ENCODE results near the gene DENND1A.

DENND1A gene

DNA sequence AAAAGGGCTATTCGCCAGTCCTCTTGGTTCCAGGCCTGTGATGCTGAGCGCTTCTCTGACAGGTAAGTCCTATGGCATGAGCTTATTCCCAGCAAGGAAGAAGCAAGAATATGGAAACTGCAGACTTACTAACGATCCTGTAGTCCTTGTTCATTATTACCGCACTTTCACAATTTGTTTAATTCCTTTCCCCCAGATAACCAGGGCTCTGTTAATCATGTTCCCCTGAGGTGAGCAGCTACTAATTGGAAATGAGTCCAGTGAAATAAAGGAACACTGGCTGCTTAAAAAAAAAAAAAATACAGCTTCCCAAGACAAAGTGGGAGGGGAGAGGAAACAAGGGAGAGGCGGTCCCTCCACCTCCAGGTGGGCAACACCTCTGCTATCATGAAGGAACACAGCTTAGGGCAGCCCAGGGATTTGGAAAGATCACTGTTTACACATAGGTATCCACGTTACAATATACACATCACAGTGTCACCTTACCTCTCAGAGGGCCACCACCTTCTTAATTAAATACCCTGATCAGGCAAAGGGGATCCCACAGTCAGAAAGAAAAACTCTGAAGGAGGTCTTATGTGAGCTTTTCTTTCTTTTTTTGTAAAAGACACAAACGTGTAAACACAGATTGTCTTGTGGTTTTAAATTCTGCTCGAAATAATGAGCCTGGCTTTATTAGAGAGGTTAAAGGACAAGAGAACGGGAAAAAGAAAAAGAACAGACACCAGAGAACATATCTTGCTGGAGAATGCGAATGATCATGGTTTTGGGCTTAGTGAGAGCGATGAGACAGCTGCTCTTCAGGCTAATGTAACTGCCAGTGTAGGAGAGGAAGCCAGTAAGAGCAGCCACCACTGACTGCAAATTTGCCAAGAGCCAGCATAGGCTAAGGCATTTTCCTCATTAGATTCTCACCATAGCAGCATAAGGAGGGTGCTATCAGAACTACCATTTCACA is 315.3 kb downstream of the DENND1A start:
- no peak overlapping the region for H3K9ac ChIP-seq (ENCODE audit: low read depth, low read length)
- H3K9me3 ChIP-seq (replicated peaks; ENCODE audit: low read length) = no peaks in the 10 kb centered on the region
- no peaks in the 10 kb centered on the region for H3K4me1 ChIP-seq (ENCODE audit: control insufficient read depth, insufficient read depth, low read length)
- no peaks in the 10 kb centered on the region for H3K27me3 ChIP-seq (ENCODE audit: control insufficient read depth, insufficient read depth, low read length)
- no peaks in the 10 kb centered on the region for H3K36me3 ChIP-seq (ENCODE audit: insufficient read depth, low read length)
- H3K4me3 ChIP-seq (ENCODE audit: low read length) = no peak overlapping the region
- H3K4me2 ChIP-seq (ENCODE audit: low read length) = no peak overlapping the region

- H3K4me1 ChIP-seq (ENCODE audit: control insufficient read depth, insufficient read depth, low read length) = no peaks in the 10 kb centered on the region
- no peak overlapping the region for H3K4me3 ChIP-seq (ENCODE audit: low read length)
- no peaks in the 10 kb centered on the region for H3K27me3 ChIP-seq (ENCODE audit: control insufficient read depth, insufficient read depth, low read length)
- no peak overlapping the region for H3K9ac ChIP-seq (ENCODE audit: low read depth, low read length)
- no peaks in the 10 kb centered on the region for H3K36me3 ChIP-seq (ENCODE audit: insufficient read depth, low read length)
- no peaks in the 10 kb centered on the region for H3K9me3 ChIP-seq (replicated peaks; ENCODE audit: low read length)
- no peak overlapping the region for H3K4me2 ChIP-seq (ENCODE audit: low read length)
Measured at GRCh38 chr9:123611226-123611625, 318.7 kb downstream of the DENND1A start.

DNA sequence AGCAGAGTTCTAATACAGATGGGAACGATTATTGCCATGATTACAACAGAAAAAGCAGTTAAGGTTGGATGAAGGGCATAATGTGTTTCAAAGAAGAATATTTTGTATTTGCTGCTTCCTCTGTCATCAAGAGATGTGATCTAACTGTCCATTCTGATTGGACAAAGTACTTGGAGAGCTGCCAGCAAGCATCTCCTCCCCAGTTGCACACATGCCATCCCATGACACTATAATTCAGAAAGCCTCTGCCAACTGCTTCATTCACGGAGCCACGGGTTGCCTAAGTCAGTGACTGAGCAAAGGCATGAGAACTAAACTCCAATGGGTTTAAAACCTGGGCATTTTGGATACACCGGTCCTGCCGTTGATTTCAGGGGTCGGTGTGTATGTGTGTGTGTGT is 320.1 kb downstream of the DENND1A start:
- H3K27me3 ChIP-seq (ENCODE audit: control insufficient read depth, insufficient read depth, low read length) = no peaks in the 10 kb centered on the region
- H3K9ac ChIP-seq (ENCODE audit: low read depth, low read length) = no peak overlapping the region
- no peaks in the 10 kb centered on the region for H3K36me3 ChIP-seq (ENCODE audit: insufficient read depth, low read length)
- H3K4me3 ChIP-seq (ENCODE audit: low read length) = no peak overlapping the region
- no peaks in the 10 kb centered on the region for H3K9me3 ChIP-seq (replicated peaks; ENCODE audit: low read length)
- H3K4me1 ChIP-seq (ENCODE audit: control insufficient read depth, insufficient read depth, low read length) = no peaks in the 10 kb centered on the region
- no peak overlapping the region for H3K4me2 ChIP-seq (ENCODE audit: low read length)

DNA sequence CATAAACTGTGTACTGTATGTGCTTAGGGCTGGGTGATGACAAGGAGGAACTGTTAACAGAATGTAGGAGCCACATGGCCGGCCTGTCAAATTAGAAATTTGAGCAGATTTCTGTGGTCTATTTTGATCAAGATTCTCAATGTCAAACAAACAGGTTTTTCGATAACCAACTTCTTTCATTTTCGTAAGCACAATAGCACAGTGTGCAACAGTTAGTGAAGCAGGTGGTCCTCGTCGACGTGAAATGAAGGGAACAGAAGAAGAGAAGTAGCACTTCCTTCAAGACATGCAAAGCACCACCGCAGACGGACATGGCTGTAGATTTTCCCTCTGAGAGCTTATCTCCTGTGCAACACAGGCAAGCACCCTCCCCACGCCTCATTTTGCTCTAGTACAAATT is 321.8 kb downstream of the DENND1A start:
- Histone ChIP-seq H3K4me1 (ENCODE audit: control insufficient read depth, insufficient read depth, low read length) (no peaks in the 10 kb centered on the region), H3K27me3 (ENCODE audit: control insufficient read depth, insufficient read depth, low read length) (no peaks in the 10 kb centered on the region), H3K9me3 (replicated peaks; ENCODE audit: low read length) (no peaks in the 10 kb centered on the region), H3K9ac (ENCODE audit: low read depth, low read length) (no peak overlapping the region), H3K36me3 (ENCODE audit: insufficient read depth, low read length) (no peaks in the 10 kb centered on the region), H3K4me2 (ENCODE audit: low read length) (no peak overlapping the region), H3K4me3 (ENCODE audit: low read length) (no peak overlapping the region)

GRCh38 chr9:123607479-123607878 is 322.4 kb downstream of the DENND1A start:
- H3K4me3 ChIP-seq (ENCODE audit: low read length) = no peak overlapping the region
- no peak overlapping the region for H3K9ac ChIP-seq (ENCODE audit: low read depth, low read length)
- H3K36me3 ChIP-seq (ENCODE audit: insufficient read depth, low read length) = no peaks in the 10 kb centered on the region
- no peaks in the 10 kb centered on the region for H3K9me3 ChIP-seq (replicated peaks; ENCODE audit: low read length)
- H3K27me3 ChIP-seq (ENCODE audit: control insufficient read depth, insufficient read depth, low read length) = no peaks in the 10 kb centered on the region
- no peak overlapping the region for H3K4me2 ChIP-seq (ENCODE audit: low read length)
- H3K4me1 ChIP-seq (ENCODE audit: control insufficient read depth, insufficient read depth, low read length) = no peaks in the 10 kb centered on the region

GRCh38 chr9:123606141-123606540 is 323.8 kb downstream of the DENND1A start:
- no peaks in the 10 kb centered on the region for H3K36me3 ChIP-seq (ENCODE audit: insufficient read depth, low read length)
- H3K4me3 ChIP-seq (ENCODE audit: low read length) = no peak overlapping the region
- H3K4me2 ChIP-seq (ENCODE audit: low read length) = no peak overlapping the region
- H3K27me3 ChIP-seq (ENCODE audit: control insufficient read depth, insufficient read depth, low read length) = no peaks in the 10 kb centered on the region
- no peak overlapping the region for H3K9ac ChIP-seq (ENCODE audit: low read depth, low read length)
- H3K4me1 ChIP-seq (ENCODE audit: control insufficient read depth, insufficient read depth, low read length) = no peaks in the 10 kb centered on the region
- H3K9me3 ChIP-seq (replicated peaks; ENCODE audit: low read length) = no peaks in the 10 kb centered on the region

DNA sequence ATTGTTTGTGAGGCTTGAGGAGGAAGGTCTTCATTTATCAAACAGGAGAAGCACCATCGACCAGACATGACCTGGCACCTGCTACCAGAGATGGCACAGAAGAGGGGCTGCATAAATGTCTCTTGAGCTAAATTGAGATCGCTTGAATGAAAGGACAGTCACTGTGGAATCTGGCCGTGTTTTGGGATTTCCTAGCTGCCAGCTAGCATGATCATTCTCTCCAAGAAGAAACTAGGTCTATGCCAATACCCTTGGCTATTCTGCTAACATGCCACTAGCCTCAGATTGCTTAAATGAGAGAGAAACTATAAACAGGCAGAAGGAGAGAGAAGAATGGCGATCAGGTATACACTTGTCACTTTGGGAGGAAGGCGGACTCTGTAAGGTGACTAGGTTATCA is 324.6 kb downstream of the DENND1A start:
- H3K9me3 ChIP-seq (replicated peaks; ENCODE audit: low read length) = no peaks in the 10 kb centered on the region
- no peaks in the 10 kb centered on the region for H3K4me1 ChIP-seq (ENCODE audit: control insufficient read depth, insufficient read depth, low read length)
- no peak overlapping the region for H3K4me2 ChIP-seq (ENCODE audit: low read length)
- no peak overlapping the region for H3K9ac ChIP-seq (ENCODE audit: low read depth, low read length)
- no peaks in the 10 kb centered on the region for H3K36me3 ChIP-seq (ENCODE audit: insufficient read depth, low read length)
- no peak overlapping the region for H3K4me3 ChIP-seq (ENCODE audit: low read length)
- H3K27me3 ChIP-seq (ENCODE audit: control insufficient read depth, insufficient read depth, low read length) = no peaks in the 10 kb centered on the region

- no peak overlapping the region for H3K9ac ChIP-seq (ENCODE audit: low read depth, low read length)
- no peaks in the 10 kb centered on the region for H3K27me3 ChIP-seq (ENCODE audit: control insufficient read depth, insufficient read depth, low read length)
- H3K4me1 ChIP-seq (ENCODE audit: control insufficient read depth, insufficient read depth, low read length) = no peaks in the 10 kb centered on the region
- no peak overlapping the region for H3K4me3 ChIP-seq (ENCODE audit: low read length)
- H3K4me2 ChIP-seq (ENCODE audit: low read length) = no peak overlapping the region
- H3K36me3 ChIP-seq (ENCODE audit: insufficient read depth, low read length) = no peaks in the 10 kb centered on the region
- H3K9me3 ChIP-seq (replicated peaks; ENCODE audit: low read length) = no peaks in the 10 kb centered on the region
Measured at GRCh38 chr9:123604861-123605260, 325.1 kb downstream of the DENND1A start.

DNA sequence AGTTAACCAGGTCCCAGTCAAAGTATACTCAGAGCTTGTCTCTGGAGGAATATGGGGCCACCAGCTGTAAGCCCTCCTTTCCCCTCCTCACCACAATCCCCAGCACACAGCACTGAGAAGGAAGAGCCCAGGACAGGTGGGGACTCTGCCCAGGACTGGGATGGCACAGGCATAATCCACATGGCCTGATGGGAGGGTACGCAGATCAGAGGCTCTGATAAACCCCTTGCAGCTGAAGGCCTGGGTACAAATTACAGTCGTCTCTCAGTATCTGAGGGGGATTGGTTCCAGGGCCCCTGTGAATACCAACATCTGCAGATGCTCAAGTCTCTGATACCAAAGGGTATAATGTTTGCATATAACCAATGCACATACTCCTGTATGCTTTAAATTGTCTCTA is 328.1 kb downstream of the DENND1A start:
- H3K9me3 ChIP-seq (replicated peaks; ENCODE audit: low read length) = no peaks in the 10 kb centered on the region
- no peak overlapping the region for H3K9ac ChIP-seq (ENCODE audit: low read depth, low read length)
- H3K4me1 ChIP-seq (ENCODE audit: control insufficient read depth, insufficient read depth, low read length) = no peaks in the 10 kb centered on the region
- no peaks in the 10 kb centered on the region for H3K27me3 ChIP-seq (ENCODE audit: control insufficient read depth, insufficient read depth, low read length)
- H3K36me3 ChIP-seq (ENCODE audit: insufficient read depth, low read length) = no peaks in the 10 kb centered on the region
- no peak overlapping the region for H3K4me3 ChIP-seq (ENCODE audit: low read length)
- H3K4me2 ChIP-seq (ENCODE audit: low read length) = no peak overlapping the region

GRCh38 chr9:123599781-123600180 is 330.1 kb downstream of the DENND1A start:
- Histone ChIP-seq H3K4me1 (ENCODE audit: control insufficient read depth, insufficient read depth, low read length) (no peaks in the 10 kb centered on the region), H3K4me3 (ENCODE audit: low read length) (no peak overlapping the region), H3K36me3 (ENCODE audit: insufficient read depth, low read length) (no peaks in the 10 kb centered on the region), H3K9me3 (replicated peaks; ENCODE audit: low read length) (no peaks in the 10 kb centered on the region), H3K9ac (ENCODE audit: low read depth, low read length) (no peak overlapping the region), H3K27me3 (ENCODE audit: control insufficient read depth, insufficient read depth, low read length) (no peaks in the 10 kb centered on the region), H3K4me2 (ENCODE audit: low read length) (no peak overlapping the region)

GRCh38 chr9:123597876-123598556 is 331.9 kb downstream of the DENND1A start:
- no peak overlapping the region for H3K4me2 ChIP-seq (ENCODE audit: low read length)
- H3K9ac ChIP-seq (ENCODE audit: low read depth, low read length) = no peak overlapping the region
- H3K36me3 ChIP-seq (ENCODE audit: insufficient read depth, low read length) = no peaks in the 10 kb centered on the region
- H3K27me3 ChIP-seq (ENCODE audit: control insufficient read depth, insufficient read depth, low read length) = no peaks in the 10 kb centered on the region
- H3K4me1 ChIP-seq (ENCODE audit: control insufficient read depth, insufficient read depth, low read length) = no peaks in the 10 kb centered on the region
- H3K9me3 ChIP-seq (replicated peaks; ENCODE audit: low read length) = no peaks in the 10 kb centered on the region
- H3K4me3 ChIP-seq (ENCODE audit: low read length) = no peak overlapping the region

All from skeletal muscle satellite cell (primary cell).